SU-DHL-6 (cell line): Measurements from ENCODE around the gene CDK7.

Source experiments
- H2AFZ ChIP-seq: fragments of 200-600 bp; sonication (generic); 2 replicates; pipeline ENCODE4 v1.6.1; 2014; ENCODE audit warnings: low read depth, mild to moderate bottlenecking, moderate library complexity, mixed read lengths, antibody characterized with exemption, low read length; ENCODE audit not compliant: severe bottlenecking
- H3F3A ChIP-seq: fragments of 200-600 bp; shearing (Covaris generic); 2 replicates; pipeline ENCODE4 v1.6.0; 2016; ENCODE audit warnings: antibody characterized with exemption, mild to moderate bottlenecking; ENCODE audit not compliant: insufficient read depth
- H3K27ac ChIP-seq: fragments of 200-600 bp; sonication (generic); 2 replicates; pipeline ENCODE4 v1.5.1; 2016; ENCODE audit warnings: low read depth, mild to moderate bottlenecking, low read length, moderate library complexity, mixed read lengths
- H3K27me3 ChIP-seq: fragments of 200-600 bp; sonication (generic), shearing (Covaris generic); 2 replicates; pipeline ENCODE4 v1.6.0; 2014; ENCODE audit warnings: mild to moderate bottlenecking, low read length
- H3K36me3 ChIP-seq: fragments of 200-600 bp; sonication (generic); 2 replicates; pipeline ENCODE4 v1.6.1; 2014; ENCODE audit warnings: mild to moderate bottlenecking, low read length, mixed read lengths
- H3K4me2 ChIP-seq: fragments of 300-600, 200-600 bp; shearing (Covaris generic), sonication (generic); 2 replicates; pipeline ENCODE4 v1.6.0; 2014; ENCODE audit warnings: low read length, low read depth, mild to moderate bottlenecking; ENCODE audit not compliant: poor library complexity, severe bottlenecking
- H3K4me3 ChIP-seq: fragments of 200-600 bp; sonication (generic); 2 replicates; pipeline ENCODE4 v1.5.1; 2014; ENCODE audit warnings: antibody characterized with exemption, low read length, mild to moderate bottlenecking, mixed read lengths; ENCODE audit not compliant: insufficient read depth, poor library complexity, severe bottlenecking
- H3K79me2 ChIP-seq: fragments of 200-600 bp; sonication (generic); 2 replicates; pipeline ENCODE4 v1.6.1; 2014; ENCODE audit warnings: mild to moderate bottlenecking, low read length, moderate library complexity; ENCODE audit not compliant: insufficient read depth
- H3K9ac ChIP-seq: fragments of 200-600 bp; sonication (generic); 2 replicates; pipeline ENCODE4 v1.7.0; 2014; ENCODE audit warnings: mild to moderate bottlenecking, low read length
- H3K9me2 ChIP-seq: fragments of 200-600 bp; sonication (generic); replicated peaks from 2 replicates; pipeline ENCODE4 v1.6.1; 2014; ENCODE audit warnings: low read length; ENCODE audit not compliant: insufficient read depth
- H3K9me3 ChIP-seq: fragments of 200-600 bp; sonication (generic); 2 replicates; pipeline ENCODE4 v1.6.1; 2014; ENCODE audit warnings: low read length, mixed read lengths; ENCODE audit not compliant: insufficient read depth
- H4K20me1 ChIP-seq: fragments of 200-600 bp; sonication (generic); 2 replicates; pipeline ENCODE4 v1.6.1; 2014; ENCODE audit warnings: low read depth, mild to moderate bottlenecking, antibody characterized with exemption, low read length, moderate library complexity, mixed read lengths
- CTCF ChIP-seq: fragments of 200-600 bp; sonication (generic); IDR thresholded peaks from one replicate; pipeline ENCODE4 v1.5.1; 2017; ENCODE audit warnings: antibody characterized with exemption, mild to moderate bottlenecking, low read length, moderate library complexity; ENCODE audit not compliant: insufficient read depth, poor library complexity, severe bottlenecking
- EZH2phosphoT487 ChIP-seq: fragments of 200-600 bp; sonication (generic), shearing (Covaris generic); conservative IDR thresholded peaks from 2 replicates; pipeline ENCODE4 v1.6.1; 2018; ENCODE audit warnings: mild to moderate bottlenecking, antibody characterized with exemption, low read length, moderate library complexity, mixed read lengths

Gene CDK7

GRCh38 chr5:69234457-69235268 lies at the start of gene CDK7:
TSS of gene CDK7 (plus strand) at chr5:69234886. CDS start at chr5:69234976, 90 bp downstream.
- Histone ChIP-seq H2AFZ (peak within 1 kb of the TSS; percentile 94), H3K36me3 (peaks cover 13% of the 10 kb centered on the region; the same call in 1 of the 2 replicates), H3K4me3 (peak within 1 kb of the TSS; percentile 83), H3K27me3 (no peaks in the 10 kb centered on the region), H4K20me1 (no peaks in the 10 kb centered on the region), H3K27ac (peak within 1 kb of the TSS; percentile 22; the same call in 1 of the 2 replicates), H3K9ac (peak within 1 kb of the TSS; percentile 82), H3F3A (peaks cover 4% of the 10 kb centered on the region), H3K9me3 (no peaks in the 10 kb centered on the region), H3K4me2 (peak within 1 kb of the TSS; percentile 87), H3K79me2 (peaks cover 33% of the 10 kb centered on the region), H3K9me2 (no peaks in the 10 kb centered on the region)
- no peak for TF ChIP-seq CTCF
- TF ChIP-seq EZH2phosphoT487, result no peak

GRCh38 chr5:69187342-69187741 lies 47.3 kb upstream of the CDK7 start:
- no peaks in the 10 kb centered on the region for H3K9me3 ChIP-seq
- no peak for TF ChIP-seq CTCF
- no peak for TF ChIP-seq EZH2phosphoT487
- no peak overlapping the region for H3K9ac ChIP-seq
- no peaks in the 10 kb centered on the region for H4K20me1 ChIP-seq
- H3K4me3 ChIP-seq, result no peak overlapping the region
- peaks cover 14% of the 10 kb centered on the region for H3K79me2 ChIP-seq
- no peak overlapping the region for H3K27ac ChIP-seq
- H3K9me2 ChIP-seq, result no peaks in the 10 kb centered on the region
- no peak overlapping the region for H2AFZ ChIP-seq
- H3K27me3 ChIP-seq, result no peaks in the 10 kb centered on the region
- H3K36me3 ChIP-seq, result peaks cover 4% of the 10 kb centered on the region; the same call in 1 of the 2 replicates
- H3K4me2 ChIP-seq, result no peak overlapping the region
- peaks cover 2% of the 10 kb centered on the region; the same call in 1 of the 2 replicates for H3F3A ChIP-seq

GRCh38 chr5:69188811-69189161 lies 45.9 kb upstream of the CDK7 start:
- Histone ChIP-seq H3K27ac (no peak overlapping the region), H3K36me3 (peaks cover 4% of the 10 kb centered on the region; the same call in 1 of the 2 replicates), H3K9ac (peak overlapping the region; percentile 68), H3K27me3 (no peaks in the 10 kb centered on the region), H4K20me1 (no peaks in the 10 kb centered on the region), H3K4me2 (peak overlapping the region; percentile 90), H3K9me2 (no peaks in the 10 kb centered on the region), H2AFZ (peak overlapping the region; percentile 96), H3F3A (peaks cover 2% of the 10 kb centered on the region; the same call in 1 of the 2 replicates), H3K4me3 (peak overlapping the region; percentile 85), H3K9me3 (no peaks in the 10 kb centered on the region), H3K79me2 (peaks cover 14% of the 10 kb centered on the region)
- no peak for TF ChIP-seq CTCF
- TF ChIP-seq EZH2phosphoT487, result no peak
